GM04504 (cell line): ENCODE data around the gene TRDMT1.

Experiments
- DNase-seq: peaks from one replicate; pipeline ENCODE4 v3.0.0-alpha.2; 2012; ENCODE audit warnings: low read depth

The TRDMT1 gene, protein sequence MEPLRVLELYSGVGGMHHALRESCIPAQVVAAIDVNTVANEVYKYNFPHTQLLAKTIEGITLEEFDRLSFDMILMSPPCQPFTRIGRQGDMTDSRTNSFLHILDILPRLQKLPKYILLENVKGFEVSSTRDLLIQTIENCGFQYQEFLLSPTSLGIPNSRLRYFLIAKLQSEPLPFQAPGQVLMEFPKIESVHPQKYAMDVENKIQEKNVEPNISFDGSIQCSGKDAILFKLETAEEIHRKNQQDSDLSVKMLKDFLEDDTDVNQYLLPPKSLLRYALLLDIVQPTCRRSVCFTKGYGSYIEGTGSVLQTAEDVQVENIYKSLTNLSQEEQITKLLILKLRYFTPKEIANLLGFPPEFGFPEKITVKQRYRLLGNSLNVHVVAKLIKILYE

DNA sequence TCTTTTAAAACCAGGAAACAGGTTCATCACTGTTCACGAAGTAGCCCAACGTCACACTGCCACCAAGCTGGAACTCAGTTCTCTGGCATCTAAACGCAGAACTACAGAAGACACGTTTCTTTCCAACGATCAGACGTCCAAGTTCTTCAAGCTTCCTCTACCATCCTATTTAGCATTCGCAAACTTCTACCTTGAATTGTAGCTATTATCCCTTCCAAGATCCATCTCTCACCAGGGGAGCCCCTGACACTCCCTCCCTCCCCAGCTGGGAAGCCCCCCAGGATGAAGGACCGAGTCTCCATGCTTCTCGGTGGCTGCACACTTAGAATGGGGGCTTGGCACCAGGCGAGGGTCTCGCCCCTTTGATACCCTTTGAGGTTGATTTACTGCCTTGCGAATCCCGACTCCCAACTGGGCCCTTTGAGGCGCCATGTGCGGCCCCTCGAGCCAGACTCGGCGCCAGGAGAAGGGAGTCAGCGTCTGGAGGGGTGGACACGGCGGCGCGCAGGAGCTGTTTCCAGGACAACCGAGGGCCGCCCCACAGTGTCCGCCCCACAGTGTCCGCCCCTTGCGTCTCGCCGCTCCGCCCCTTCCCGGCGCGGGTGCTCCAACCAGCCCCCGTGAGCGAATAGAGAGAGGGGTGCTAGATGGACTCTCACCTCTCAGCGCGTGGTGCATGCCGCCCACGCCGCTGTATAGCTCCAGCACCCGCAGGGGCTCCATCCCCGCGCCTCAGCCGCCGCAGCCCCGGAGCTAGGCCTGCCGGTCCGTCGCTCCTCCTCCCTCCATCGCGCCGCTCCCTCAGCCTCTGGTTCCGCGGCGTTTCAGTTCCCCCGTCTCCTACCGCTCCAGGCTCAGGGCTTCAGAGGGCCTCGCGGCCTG lies at the start of gene TRDMT1:
Gene TRDMT1, minus strand, starts transcription at position 761 of the 882 bp plus-strand sequence. Its CDS starts 38 bp downstream, at position 723.
- DNase-seq, result peak; percentile 80

DNA sequence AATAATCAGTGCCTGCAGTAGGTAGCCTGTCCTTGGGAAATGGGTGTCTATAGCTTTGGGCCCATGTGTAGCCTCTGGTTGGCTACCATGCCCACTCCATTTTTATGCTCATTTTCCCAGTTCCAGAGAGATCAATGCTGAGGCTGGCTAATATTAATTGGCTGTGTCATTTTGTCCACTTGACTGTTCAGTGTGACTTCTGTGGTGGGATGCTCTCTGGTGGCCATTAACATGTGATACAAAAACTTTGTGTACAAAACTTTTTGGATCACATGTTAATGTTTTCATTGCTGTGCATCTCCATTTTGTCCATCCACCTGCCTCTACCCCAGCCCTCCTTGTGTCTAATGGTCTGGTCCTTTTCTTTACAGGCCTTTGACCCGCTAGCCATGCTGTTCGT lies 49.3 kb upstream of the TRDMT1 start:
- no peak for DNase-seq

DNA sequence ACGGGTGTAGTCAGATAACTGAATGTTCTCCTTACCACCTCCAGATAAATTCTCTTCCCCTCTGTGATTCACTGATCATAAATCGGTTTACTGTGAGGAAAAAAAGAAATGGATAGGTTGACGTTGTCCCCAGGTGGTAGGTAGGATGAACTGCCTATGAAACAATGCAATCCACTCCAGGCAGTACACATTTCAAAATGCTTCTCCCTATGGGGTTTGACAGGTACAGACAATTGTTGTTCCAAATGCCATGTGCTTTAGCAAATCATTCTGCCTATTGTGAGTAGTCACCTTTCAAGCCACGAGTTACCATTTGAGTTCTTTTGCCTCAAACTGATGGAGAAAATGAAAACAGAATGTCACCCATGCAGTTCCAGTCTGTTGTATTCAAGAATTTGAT lies 48.3 kb upstream of the TRDMT1 start:
- DNase-seq, result no peak

DNA sequence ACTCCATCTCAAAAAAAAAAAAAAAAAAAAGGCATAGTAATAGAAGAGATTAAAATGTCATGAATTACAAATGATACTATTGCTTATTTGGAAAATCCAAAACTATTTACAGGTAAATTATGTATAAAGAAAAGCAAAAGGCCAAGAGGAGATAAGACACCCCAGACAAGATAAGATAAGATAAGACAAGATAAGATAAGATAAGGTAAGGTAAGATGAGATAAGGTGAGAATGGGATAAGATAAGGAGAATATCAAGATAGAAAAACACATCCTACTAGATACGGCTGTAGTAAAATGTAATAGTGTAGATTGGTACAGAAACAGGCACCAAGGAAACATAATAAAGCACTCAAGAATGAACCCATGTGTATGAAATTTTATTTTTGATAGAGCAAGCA lies 47.5 kb upstream of the TRDMT1 start:
- DNase-seq, result no peak

DNA sequence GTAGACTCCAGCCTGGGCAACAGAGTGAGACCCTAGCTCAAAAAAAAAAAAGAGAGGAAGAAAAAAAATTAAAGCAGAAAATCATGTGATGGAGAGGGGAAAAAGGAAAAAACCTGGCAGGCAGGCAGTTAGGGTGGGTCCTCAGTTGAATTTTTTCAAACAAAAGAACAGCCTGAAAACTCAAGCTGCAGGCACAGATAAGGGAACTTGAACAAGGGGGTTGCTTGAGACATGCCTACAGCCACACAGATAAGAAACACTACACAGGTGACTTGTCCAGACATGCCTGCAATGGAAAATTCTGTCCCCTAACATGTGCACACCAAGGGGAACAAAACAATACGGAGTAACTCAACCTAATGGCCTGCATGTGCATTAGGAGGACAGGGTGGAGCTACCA lies 45.7 kb upstream of the TRDMT1 start:
- DNase-seq, result no peak

DNA sequence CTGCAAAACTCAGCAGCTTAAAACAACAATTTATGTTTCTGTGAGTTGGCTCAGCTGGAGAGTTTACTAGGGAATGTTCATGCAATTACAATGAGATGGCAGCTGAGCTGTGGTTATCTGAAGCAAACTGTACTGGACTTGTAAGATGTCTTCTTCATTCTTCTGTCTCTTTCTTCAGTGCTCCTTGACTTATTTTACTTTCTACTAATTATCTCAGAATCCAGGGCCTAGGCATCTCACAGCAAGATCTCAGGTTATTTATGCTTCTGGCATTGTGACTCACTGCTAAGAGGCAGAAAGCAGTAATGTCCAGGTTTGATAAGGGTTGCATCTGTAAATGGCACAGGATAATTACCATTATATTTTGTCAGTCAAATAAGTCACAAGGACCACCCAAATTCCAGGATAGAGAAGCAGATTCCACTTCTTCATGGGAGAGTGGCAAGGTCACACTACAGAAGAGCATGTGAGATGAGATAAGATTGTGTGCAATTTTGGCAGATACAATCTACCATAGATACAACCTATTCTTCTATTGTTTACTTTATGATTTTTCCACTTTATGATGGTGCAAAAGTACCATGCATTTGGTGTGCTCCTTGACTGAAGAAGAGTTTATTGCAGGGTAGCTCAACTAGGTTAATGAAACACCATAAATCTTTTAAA lies 43.4 kb upstream of the TRDMT1 start:
- DNase-seq, result no peak

DNA sequence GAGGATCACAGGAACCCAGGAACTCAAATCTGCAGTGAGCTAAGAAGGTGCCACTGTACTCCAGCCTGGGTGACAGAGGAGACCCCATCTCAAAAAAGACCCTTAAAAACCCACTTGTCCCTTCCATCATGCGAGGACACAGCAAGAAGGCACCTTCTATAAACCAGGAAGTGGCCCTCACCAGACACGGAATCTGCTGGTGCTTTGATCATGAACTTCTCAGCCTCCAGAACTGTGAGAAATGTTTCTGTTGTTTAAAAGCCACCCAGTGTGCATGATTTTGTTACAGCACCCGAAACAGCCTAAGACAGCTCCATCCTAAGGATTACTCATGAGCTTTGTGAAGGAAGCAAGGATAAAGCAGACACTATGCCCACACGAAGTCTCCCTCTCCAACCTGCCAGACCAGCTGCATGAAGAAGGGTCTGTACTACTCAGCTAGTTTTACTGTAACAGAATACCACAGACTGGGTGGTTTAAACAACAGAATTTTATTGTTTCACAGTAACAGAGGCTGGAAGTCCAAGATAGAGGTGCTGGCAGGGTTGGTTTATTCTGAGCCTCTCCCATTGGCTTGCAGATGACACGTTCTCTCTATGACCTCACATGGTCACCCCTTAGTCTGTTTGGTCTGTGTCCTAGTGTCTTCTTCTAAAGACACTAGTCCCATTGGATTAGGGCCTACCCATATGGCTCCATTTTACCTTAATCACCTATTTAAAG lies 40.3 kb upstream of the TRDMT1 start:
- DNase-seq, result no peak

DNA sequence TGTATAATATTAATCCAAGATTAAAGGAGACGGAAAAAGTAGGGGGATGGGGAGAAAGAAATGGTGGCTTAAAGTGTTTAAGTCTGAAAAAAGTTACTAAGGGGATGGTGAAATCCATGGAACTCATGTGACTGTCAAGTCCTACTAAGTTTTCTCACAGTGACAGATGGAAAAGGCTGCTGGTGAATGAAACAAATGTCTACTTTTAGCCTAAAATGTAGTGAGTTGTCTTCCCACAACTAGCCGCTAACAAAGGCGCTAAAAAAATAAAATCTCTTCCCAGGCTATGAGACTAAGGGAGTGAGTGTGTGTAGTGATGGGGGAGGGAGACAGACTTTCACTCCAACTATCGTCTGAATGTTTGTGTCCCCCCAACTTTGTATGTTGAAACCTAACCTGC lies 39.1 kb upstream of the TRDMT1 start:
- no peak for DNase-seq

DNA sequence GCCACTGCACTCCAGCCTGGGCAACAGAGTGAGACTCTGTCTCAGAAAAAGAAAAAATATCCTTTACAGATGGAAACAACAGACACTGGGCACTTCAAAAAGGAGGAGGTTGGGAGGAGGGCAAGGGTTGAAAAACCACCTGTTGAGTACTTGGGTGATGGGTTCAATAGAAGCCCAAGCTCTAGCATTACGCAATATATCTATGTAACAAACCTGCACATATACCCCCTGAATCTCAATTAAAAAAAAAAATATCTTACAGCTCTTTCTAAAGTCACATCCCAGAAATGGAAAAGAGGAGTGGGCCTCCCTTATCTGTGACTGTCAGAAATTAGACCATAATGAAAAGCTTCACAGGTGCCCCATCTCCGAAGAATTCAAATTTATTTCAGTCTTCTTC lies 38.6 kb upstream of the TRDMT1 start:
- DNase-seq, result no peak

DNA sequence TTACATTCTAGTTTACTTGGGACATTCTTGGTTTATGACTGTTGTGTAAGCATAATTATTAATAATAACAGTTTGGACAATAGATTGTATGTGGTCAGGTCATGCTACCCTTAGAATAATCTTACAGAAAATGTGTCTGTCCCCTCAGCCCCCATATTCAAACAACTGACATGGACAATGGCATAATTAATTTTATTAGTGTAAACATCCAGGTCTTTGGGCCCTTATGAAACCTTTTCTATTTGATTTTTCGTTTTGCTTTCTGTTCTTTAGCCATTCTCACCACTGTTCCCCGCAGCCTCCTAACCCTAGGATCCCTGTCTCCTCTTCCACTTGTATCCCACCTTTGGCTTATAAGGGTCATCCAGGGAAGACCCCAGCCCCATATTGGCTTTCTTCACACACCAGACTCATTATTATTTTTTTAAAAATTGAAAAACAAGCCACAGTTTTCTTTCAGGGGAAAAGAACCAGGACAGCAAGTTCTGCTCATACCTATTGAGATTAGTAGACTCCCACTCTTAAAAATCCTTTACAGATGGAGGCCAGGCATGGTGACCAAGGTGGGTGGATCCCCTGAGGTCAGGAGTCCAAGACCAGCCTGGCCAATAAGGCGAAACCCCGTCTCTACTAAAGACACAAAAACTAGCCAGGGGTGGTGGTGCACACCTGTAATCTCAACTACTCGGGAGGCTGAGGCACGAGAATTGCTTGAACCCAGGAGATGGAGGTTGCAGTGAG lies 38.0 kb upstream of the TRDMT1 start:
- DNase-seq, result no peak

DNA sequence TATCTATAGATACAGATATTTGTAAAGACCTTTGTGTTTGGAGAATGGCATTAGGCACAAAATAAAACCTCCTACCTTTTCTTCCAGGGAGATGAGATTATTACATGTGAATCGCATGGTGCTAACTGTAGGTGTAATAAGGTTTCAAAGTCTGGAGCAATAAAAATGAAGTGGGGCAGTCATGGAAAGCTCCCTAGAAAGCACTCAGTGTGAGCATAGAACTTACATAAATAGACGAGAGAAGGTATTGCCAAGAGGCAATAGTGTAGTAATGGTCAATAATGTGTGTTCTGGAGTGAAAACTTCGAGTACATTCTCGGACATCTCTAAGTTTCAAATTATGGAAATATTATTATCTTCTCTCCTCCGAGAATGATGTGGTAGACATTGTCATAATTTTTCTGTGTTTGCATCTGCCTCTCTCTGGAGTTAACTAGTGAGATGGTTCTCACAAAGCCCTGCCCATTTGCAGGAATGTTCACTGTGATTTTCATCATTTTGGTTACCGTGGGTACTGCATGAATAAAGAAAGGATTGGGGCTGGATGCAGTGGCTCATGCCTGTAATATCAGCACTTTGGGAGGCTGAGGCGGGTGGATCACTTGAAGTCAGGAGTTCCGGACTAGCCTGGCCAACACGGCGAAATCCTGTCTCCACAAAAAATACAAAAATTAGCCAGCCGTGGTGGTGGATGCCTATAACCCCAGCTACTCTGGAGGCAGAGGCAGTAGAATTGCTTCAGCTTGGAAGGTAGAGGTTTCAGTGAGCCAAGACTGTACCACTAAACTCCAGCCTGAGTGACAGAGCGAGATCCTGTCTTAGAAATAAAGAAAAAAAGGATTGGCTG lies 37.2 kb upstream of the TRDMT1 start:
- peak; percentile 87 for DNase-seq

DNA sequence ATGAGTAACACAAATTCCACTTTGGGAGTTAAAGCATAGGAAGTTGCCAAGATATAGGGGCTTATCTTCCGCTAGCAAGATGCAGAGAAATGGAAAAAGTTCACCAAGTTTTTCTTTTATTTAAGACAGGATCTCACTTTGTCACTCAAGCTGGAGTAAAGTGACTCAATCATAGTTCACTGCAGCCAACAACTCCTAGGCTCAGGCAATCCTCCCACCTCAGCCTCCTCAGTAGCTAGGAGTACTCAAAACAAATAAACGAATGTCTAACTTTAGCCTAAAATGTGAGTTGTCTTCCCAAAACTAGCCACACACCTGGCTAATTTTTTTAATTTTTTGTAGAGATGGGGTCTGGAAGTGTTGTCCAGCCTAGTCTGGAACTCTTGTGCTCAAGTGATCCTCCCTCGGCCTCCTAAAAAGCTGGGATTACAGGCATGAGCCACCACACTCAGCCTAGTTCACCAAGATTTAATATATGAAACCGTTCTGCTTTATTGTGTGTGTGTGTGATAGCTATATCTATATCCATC lies 36.5 kb upstream of the TRDMT1 start:
- DNase-seq, result no peak

DNA sequence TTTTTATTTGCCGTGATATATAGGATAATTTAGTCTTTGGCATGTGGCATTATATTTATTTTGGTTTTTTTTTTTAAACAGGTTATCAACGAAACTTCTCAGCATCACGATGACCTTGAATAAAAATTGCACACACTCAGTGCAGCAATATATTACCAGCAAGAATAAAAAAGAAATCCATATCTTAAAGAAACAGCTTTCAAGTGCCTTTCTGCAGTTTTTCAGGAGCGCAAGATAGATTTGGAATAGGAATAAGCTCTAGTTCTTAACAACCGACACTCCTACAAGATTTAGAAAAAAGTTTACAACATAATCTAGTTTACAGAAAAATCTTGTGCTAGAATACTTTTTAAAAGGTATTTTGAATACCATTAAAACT lies 35.7 kb upstream of the TRDMT1 start:
- no peak for DNase-seq

DNA sequence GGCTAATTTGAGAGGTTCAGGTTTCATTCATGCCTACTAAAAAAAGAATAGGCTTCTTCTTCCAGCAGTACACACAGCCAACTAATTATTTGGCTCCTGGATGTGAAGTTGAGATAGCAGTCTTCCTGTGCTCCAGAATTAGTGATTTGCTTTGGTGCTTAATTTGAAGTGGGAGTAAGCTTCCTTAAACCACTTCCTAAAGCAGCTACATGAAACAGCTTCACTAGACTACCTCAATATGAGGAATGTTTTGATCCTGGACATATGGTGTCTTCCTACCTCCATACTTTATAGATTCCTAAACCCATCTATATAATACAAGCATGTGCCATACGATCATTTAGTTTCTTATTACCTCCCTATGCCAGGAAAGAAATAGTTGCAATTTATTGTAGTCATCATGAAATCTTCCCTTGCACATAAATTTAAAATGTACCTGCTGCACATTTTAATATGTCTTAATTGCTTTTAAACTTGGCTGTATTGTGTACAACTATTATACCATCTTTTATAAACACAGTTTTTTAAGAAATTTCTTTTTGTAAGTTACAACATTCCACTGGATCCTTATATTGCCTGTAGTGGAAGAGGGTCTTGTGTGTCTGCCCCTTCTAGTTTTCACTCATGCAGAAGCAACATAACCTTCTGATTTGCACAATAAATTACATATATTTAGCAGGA lies 35.1 kb upstream of the TRDMT1 start:
- no peak for DNase-seq

DNA sequence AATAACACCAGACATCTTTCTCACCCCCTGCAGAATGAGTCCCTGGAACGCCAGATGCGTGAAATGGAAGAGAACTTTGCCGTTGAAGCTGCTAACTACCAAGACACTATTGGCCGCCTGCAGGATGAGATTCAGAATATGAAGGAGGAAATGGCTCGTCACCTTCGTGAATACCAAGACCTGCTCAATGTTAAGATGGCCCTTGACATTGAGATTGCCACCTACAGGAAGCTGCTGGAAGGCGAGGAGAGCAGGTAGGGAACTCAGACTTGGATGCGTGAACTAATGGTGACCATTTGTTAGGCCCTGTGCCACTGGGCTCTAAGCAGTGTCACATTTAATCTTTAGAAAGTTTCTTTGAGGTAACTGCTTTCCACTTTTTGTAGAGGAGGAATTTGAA lies 33.7 kb upstream of the TRDMT1 start:
- DNase-seq, result no peak

DNA sequence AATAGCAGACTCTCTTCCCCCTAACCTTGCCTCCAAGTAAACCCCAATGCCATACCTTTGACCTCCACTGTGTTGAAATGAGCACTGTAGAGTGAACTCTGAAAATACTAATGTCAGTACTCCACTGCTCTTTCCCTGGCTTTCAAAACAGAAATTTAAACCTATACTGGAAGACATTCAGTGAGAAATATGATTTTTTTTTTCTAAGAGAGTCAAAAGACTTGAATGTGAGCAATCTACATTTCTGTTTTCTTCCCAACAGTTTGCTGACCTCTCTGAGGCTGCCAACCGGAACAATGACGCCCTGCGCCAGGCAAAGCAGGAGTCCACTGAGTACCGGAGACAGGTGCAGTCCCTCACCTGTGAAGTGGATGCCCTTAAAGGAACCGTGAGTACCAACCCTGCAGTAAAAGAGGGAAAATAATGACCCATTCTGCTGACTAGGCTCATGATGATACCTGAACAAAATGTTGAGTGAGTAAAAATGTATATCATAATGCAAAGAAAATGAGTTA lies 33.0 kb upstream of the TRDMT1 start:
- no peak for DNase-seq

DNA sequence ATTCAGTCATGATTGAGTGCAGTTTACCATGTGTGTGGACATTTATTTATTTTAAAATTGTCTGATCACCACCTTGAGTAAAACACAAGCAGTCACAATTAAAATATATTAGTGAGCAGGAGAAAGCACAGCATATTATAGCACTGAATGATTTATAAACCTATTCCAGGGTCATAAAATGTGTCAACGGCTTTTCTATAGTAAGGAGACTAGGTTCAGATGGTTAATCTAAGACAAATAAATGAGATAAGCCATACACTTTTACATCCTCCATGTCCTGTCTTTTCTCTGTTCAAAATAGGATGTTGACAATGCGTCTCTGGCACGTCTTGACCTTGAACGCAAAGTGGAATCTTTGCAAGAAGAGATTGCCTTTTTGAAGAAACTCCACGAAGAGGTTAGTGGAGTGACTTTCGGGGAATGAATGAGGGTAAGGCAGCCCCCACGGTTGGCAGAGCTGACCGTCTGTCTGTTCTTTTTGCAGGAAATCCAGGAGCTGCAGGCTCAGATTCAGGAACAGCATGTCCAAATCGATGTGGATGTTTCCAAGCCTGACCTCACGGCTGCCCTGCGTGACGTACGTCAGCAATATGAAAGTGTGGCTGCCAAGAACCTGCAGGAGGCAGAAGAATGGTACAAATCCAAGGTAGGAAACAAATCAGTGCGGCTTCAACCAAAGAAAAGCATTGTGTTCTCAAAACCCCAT lies 32.0 kb upstream of the TRDMT1 start:
- DNase-seq, result no peak

DNA sequence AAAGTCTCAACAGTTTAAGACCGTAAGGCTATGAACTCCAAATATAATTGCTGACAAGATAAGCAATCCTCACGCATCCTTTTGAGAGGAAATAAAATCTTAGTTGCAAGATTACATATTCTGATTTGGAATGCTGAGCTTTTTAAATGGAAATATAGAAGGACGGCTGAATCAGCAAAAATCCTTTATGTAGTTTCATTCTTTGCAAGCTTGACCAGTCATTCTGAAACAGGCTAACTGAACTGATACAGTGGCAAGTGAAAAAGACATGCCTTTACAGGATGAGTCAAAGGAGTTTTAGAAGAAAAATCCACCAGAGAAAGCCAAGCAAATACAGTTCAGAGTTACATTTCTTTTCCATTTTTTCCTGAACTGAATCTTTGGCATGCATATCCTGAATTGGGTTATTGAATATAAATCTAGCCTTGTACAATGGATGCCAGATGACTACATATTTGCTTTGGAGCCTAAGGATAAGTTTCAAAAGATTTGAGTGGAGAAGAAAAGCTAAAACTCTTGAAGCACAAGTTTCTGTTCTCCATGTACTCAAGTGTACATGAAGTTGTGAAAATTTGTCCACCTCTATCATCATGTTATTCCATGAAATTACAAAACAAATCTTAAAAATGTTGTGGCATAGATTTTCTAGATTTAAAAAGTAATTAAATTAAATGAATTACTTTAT lies 30.9 kb upstream of the TRDMT1 start:
- DNase-seq, result no peak
